HUES6 (cell line): ENCODE results near the gene AATK.

Experiments used
- H3K27ac ChIP-seq: 2 replicates; pipeline ENCODE4 v1.7.0; 2013; ENCODE audit warnings: low read depth, mild to moderate bottlenecking, low read length, inconsistent platforms
- H3K27me3 ChIP-seq: 2 replicates; pipeline ENCODE4 v1.6.1; 2013; ENCODE audit warnings: low read length; ENCODE audit not compliant: control insufficient read depth, insufficient read depth
- H3K36me3 ChIP-seq: 2 replicates; pipeline ENCODE4 v1.6.1; 2013; ENCODE audit warnings: low read length; ENCODE audit not compliant: control insufficient read depth, insufficient read depth
- H3K4me1 ChIP-seq: 2 replicates; pipeline ENCODE4 v1.6.1; 2013; ENCODE audit warnings: low read length; ENCODE audit not compliant: control insufficient read depth, insufficient read depth
- H3K4me3 ChIP-seq: 2 replicates; pipeline ENCODE4 v1.5.1; 2013; ENCODE audit warnings: low read depth, low read length
- H3K9ac ChIP-seq: one replicate; pipeline ENCODE4 v1.6.1; 2013; ENCODE audit warnings: mild to moderate bottlenecking, low read length
- H3K9me3 ChIP-seq: 2 replicates; pipeline ENCODE4 v1.6.1; 2013; ENCODE audit warnings: low read depth, low read length; ENCODE audit not compliant: control insufficient read depth, insufficient read depth

The AATK gene

DNA sequence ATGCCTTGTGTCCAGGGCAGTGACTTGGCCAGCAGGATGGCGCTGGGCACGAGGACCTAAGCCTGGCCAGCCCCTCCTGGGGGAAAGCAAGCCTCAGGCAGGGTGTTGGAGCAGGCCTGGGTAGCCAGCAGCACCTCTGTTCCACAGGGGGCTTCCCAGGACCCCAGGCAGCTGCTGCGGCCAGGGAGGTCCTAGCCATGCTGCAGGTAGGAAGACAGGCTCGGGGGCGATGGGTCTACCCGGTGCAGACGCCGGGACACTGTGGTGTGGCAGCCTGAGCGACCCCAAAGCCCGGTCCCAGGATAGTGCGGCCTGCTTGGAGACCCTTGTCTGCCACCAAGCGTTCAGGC, 22.4 kb upstream of the AATK start:
- peaks cover 42% of the 10 kb centered on the region for H3K36me3 ChIP-seq
- no peak overlapping the region for H3K9ac ChIP-seq

DNA sequence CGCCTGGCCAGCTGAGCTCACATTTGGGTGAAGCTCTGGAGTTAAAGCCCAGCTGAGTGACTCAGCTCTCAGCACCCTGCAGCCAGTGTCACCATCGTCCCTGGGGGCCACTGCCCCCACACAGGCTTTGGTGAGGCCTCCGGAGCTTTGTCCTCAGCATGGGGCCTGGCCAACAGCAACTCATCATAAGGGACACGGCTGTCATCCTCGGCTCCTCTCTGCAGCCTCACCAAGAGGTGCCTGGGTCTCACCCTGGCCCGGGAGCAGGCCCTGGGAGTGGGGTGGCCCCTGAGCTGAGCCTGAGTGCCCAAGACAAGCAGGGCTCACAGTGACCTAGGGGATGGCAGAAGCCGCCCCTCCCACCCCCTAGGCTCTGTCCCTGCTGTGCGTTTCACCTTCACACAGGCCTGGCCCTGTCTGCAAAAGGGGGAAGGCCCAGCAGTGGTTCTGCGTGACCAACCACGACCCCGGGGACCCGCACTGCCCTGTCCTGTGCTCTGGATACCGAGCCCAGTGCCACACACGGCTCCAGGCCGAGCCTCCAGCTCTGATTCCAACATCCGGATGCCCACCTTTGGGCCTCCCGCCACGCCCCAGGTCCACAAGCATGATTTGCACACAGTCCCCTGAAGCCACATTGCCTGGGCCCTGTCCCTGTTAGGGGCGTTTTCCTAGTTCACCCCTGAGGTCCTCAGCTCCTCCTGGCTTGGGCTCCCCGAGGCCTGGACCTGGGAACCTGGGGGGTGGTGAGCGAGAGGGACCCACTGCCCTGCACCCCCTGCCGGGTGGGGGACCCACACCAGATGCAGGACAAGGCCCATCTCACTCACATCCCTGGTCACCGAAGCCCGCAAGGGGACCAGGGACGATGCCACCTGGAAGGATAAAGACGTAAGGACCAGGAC, 21.8 kb upstream of the AATK start:
- no peak overlapping the region for H3K9ac ChIP-seq
- H3K4me1 ChIP-seq, result no peaks in the 10 kb centered on the region
- no peaks in the 10 kb centered on the region for H3K9me3 ChIP-seq
- H3K27me3 ChIP-seq, result no peaks in the 10 kb centered on the region
- H3K36me3 ChIP-seq, result peaks cover 38% of the 10 kb centered on the region
- H3K27ac ChIP-seq, result no peak overlapping the region
- H3K4me3 ChIP-seq, result no peak overlapping the region

More for the DNA sequence above, 22.4 kb upstream of the AATK start:
- Histone ChIP-seq H3K4me1 (no peaks in the 10 kb centered on the region), H3K9me3 (no peaks in the 10 kb centered on the region), H3K4me3 (no peak overlapping the region), H3K27me3 (no peaks in the 10 kb centered on the region), H3K27ac (no peak overlapping the region)

DNA sequence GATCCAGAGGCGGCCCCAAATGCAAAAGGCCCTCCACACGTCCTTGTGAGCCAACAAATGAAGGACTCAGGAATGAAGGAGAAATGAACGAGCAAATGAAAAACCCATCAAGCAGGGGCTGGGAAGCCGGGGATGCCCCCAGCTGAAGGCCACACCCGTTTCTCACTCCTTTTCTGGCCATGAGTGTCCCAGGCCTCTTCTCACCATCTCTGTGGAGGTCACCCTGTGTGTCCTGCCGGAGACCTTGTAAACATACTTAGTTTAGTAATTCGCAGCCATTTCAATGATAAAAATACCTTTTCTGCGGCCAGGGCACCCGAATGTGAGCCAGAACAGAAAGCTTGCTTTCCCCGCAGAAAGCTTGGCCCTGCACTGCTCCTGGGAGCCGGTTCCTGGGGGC, 21.1 kb upstream of the AATK start:
- H3K36me3 ChIP-seq, result peaks cover 38% of the 10 kb centered on the region
- H3K4me1 ChIP-seq, result no peaks in the 10 kb centered on the region
- no peak overlapping the region for H3K27ac ChIP-seq
- no peaks in the 10 kb centered on the region for H3K9me3 ChIP-seq
- no peaks in the 10 kb centered on the region for H3K27me3 ChIP-seq
- no peak overlapping the region for H3K9ac ChIP-seq
- H3K4me3 ChIP-seq, result no peak overlapping the region

DNA sequence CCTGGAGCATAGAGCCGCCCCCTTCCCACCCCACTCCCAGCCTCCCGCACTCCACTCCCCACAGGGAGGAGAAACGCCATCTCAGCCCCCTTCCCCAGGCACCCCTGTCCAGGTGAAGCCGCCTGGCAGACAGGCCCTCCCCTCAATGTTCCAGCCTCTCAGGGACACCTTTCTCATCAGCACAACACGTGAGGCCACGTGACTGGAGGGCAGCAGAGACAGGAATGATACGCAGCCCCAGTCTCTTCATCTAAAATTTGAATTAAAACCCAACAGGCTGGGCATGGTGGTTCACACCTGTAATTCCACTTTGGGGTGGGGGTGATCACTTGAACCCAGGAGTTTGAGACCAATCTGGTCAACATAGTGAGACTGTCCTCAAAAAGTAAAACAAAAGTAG, 20.2 kb upstream of the AATK start:
- no peak overlapping the region for H3K4me3 ChIP-seq
- no peaks in the 10 kb centered on the region for H3K27me3 ChIP-seq
- H3K9ac ChIP-seq, result no peak overlapping the region
- no peaks in the 10 kb centered on the region for H3K9me3 ChIP-seq
- peaks cover 31% of the 10 kb centered on the region for H3K36me3 ChIP-seq
- no peak overlapping the region for H3K27ac ChIP-seq
- H3K4me1 ChIP-seq, result no peaks in the 10 kb centered on the region

DNA sequence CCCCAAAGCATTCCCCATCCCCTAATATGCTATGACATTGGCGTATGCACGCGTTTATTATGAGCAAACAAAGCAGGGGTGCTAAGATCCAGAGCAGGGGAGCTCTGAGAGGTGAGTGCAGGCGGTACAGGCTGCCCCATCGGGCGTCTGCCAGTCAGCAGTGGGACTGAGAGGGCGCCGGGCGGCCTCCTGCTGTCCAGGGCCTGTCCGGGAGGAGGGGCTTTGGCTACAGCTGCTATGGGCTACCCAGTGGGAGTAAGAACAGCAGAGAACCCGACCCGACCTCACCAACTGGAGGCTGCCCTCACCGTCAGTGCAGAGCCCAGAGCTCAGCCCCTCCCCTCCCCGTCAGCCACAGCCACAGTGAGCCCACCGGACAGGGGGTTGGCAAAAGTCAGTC, 18.5 kb upstream of the AATK start:
- no peak overlapping the region for H3K9ac ChIP-seq
- H3K27me3 ChIP-seq, result no peaks in the 10 kb centered on the region
- no peak overlapping the region for H3K27ac ChIP-seq
- no peaks in the 10 kb centered on the region for H3K9me3 ChIP-seq
- peaks cover 16% of the 10 kb centered on the region for H3K36me3 ChIP-seq
- H3K4me3 ChIP-seq, result no peak overlapping the region
- H3K4me1 ChIP-seq, result no peaks in the 10 kb centered on the region

DNA sequence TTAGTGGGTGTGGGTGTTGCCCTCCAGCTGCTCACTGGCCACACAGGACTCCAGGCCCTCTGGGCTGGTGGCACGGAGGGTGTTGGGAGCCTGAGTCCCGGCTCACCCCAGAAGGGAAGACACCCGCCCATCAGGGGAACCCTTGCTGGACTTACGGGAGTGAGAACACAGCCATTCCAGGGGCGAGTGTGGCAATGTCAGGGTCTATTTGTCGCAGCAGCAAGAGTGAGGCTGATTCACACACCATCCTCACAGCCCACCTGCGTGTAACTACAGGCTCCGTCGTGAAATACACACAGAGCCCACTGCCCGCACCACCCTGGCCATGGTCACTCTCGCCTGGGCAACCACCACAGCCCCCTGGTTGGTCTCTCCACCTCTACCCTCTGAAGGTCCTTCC, 17.8 kb upstream of the AATK start:
- peaks cover 8% of the 10 kb centered on the region for H3K36me3 ChIP-seq
- no peaks in the 10 kb centered on the region for H3K27me3 ChIP-seq
- no peaks in the 10 kb centered on the region for H3K9me3 ChIP-seq
- H3K9ac ChIP-seq, result no peak overlapping the region
- H3K4me3 ChIP-seq, result no peak overlapping the region
- no peaks in the 10 kb centered on the region for H3K4me1 ChIP-seq
- H3K27ac ChIP-seq, result no peak overlapping the region

DNA sequence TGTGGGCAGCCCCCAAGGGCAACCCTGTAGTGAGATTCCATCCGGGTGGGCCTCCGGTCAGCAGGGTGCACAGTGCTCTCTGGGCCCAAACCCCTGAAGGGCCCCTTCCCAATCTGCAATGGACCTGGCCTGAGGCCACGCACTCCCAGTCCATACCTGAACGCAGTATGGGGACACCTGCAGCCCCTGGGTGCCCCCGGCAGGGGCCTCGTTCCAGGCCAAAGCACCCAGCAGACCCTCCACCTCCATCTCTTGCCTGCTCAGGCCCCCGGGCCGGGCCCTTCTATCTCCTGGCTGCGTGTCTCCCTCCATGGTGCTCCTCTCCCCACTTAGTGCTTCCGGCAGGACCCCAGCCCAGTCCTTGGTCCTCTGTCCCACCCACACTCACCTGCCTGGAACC, 17.3 kb upstream of the AATK start:
- no peak overlapping the region for H3K4me3 ChIP-seq
- H3K36me3 ChIP-seq, result peaks cover 4% of the 10 kb centered on the region; the same call in 1 of the 2 replicates
- no peak overlapping the region for H3K27ac ChIP-seq
- H3K4me1 ChIP-seq, result no peaks in the 10 kb centered on the region
- no peak overlapping the region for H3K9ac ChIP-seq
- H3K9me3 ChIP-seq, result no peaks in the 10 kb centered on the region
- no peaks in the 10 kb centered on the region for H3K27me3 ChIP-seq

DNA sequence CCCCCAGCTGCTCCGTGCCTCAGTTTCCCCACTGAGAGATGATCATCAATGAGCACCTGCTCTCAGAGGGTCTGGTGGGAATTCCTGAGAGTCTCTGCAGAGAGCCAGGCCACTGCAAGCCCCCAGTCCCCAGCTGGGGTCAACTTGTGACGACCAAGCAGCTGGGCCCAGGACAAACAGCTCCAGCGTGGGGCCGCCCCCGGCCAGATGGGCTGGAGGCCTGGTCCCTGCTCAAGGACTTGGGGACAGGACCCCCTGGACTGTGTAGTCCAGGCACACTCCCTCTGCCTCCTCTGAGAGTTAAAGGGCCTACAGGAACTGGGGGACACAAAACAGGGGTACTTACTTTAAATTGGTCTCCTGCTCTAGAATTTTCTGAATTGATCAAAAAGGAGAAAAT, 16.6 kb upstream of the AATK start:
- H3K9ac ChIP-seq, result no peak overlapping the region

DNA sequence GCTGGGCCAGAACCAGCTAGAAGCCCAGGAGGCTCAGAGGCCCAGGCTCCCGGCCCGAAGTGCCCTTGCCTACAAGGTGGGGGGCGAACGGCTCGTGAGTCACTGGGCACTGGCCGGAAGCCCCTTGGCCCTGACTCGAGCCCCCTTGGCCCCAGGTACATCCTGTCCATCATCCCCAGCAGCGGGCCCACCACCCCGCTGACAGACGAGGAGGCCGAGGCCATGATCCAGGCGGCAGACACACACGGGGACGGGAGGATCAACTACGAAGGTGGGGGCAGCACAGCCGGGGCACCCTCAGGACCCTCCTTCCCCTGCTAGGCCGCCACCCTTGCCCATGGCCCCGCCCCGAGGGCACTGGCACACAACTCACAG, 15.8 kb upstream of the AATK start:
- Histone ChIP-seq H3K27me3 (no peaks in the 10 kb centered on the region), H3K4me3 (no peak overlapping the region), H3K36me3 (no peaks in the 10 kb centered on the region), H3K9ac (no peak overlapping the region), H3K27ac (no peak overlapping the region), H3K4me1 (no peaks in the 10 kb centered on the region), H3K9me3 (no peaks in the 10 kb centered on the region)

More for the DNA sequence above, 16.6 kb upstream of the AATK start:
- no peak overlapping the region for H3K4me3 ChIP-seq
- no peaks in the 10 kb centered on the region for H3K9me3 ChIP-seq
- H3K36me3 ChIP-seq, result no peaks in the 10 kb centered on the region
- H3K27me3 ChIP-seq, result no peaks in the 10 kb centered on the region
- no peaks in the 10 kb centered on the region for H3K4me1 ChIP-seq
- no peak overlapping the region for H3K27ac ChIP-seq

DNA sequence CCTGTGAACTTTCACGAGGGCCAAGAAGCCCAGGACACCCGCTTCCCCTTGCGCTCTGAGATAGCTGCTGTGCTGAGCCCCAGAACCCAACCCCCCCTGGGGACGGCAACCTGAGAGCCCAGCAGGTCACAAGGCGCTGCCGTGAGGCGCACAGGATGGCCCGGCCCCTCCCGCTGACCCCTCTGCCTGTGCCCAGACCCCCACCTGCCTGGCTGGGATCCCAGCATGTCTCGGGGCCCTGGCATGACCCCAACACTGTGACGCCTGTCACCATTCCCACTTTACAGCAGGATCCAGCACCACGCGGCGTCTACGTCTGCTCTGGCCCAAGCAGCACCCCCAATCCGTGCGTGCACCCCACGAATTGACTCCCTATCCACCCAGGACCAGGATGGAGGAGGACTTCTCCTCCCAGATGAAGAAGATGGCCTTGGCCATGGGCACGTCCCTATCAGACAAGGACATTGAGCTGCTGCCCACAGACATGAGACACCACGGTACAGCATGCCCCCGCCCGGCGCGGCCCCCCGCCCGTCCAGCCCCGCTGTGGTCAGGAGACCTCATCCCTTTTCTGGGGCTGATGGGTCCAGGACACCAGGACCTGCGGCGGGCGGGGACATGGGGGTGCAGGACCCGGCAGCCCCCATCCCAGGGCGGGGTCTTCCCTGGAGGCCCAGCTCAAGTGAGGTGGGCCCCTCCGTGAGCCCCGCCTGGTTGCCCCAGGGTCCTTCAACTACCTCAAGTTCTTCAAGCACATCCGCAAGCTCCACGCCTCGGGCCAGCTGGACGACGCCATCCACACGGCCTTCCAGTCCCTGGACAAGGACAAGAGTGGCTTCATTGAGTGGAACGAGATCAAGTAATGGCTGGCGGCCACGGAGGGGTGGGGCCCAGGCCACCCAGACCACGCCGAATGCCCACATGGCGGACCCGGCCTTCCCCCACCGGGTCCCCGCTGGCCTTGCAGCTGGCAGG, 15.1 kb upstream of the AATK start:
- H3K4me3 ChIP-seq, result no peak overlapping the region
- no peak overlapping the region for H3K9ac ChIP-seq
- H3K27ac ChIP-seq, result no peak overlapping the region
- H3K27me3 ChIP-seq, result no peaks in the 10 kb centered on the region
- no peaks in the 10 kb centered on the region for H3K4me1 ChIP-seq
- no peaks in the 10 kb centered on the region for H3K36me3 ChIP-seq
- no peaks in the 10 kb centered on the region for H3K9me3 ChIP-seq

DNA sequence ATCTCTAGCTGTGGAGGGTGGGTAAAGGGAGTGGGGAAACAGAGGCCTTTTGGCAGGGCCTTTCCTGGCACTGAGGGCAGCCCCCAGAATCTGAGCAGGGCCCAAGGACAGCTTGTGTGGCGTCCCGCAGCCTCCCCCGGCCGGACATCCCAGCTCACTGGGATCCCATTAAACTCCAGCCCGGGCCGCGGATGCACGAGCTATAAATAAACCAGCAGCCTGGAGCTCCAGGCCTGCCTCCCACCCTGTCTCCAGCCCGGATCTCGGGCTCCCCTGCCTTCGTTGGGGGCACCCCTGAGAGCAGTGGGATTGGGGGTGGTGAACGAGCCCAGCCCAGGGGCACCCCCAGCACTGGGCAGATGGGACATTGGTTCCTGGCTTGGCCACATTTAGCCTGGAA, 13.8 kb upstream of the AATK start:
- no peak overlapping the region for H3K4me3 ChIP-seq
- H3K36me3 ChIP-seq, result no peaks in the 10 kb centered on the region
- H3K9me3 ChIP-seq, result peaks cover 3% of the 10 kb centered on the region; the same call in 1 of the 2 replicates
- H3K27me3 ChIP-seq, result no peaks in the 10 kb centered on the region
- no peaks in the 10 kb centered on the region for H3K4me1 ChIP-seq
- no peak overlapping the region for H3K9ac ChIP-seq
- no peak overlapping the region for H3K27ac ChIP-seq
